Measurements from ENCODE around the gene RPP25L. TPM values are rescaled to one million over a fixed set of nuclear protein-coding genes. Genes with fewer than 3 reads are reported as not detected.

The RPP25L gene
- total RNA-seq, 2 donors from 2014 or later: 19.3 to 22.4 TPM

DNA sequence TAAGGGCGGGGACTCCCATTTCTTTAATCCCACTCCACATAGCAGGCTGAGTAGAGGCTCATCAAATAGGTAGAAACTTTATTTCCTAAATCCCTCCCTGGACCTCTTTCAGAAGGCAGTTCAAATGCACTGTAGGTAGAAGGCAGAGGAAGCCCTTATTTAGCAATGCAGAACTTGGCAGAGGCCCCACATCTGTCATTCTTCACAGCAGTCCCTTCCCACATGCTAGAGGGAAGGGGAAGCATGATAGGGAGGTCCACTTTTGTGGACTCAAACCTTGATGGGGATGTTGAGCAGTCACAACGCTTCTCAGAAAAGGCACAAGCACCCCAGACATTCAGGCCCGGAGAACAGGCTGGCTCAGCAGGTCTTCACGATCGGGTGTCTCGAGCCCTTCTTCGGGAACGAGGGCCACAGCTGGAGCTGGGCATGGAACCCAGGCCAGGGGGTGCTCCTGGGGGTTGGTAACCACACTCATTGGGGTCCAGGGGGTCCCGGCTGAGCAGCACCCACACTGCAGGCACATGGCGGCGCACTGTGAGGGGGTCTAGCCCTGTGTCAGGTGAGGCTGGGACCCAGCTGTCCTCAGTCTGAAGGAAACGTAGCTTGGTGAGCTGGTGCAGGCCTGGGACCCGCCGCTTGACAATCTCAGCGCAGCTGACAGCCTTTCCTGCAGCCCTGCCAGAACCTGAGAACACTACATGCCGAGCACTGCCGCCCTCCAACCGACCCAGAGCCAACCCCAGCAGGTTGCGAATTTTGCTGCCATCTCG is 1.3 kb downstream of the RPP25L start:
- no peak for DNase-seq
- peaks cover 18% of the 10 kb centered on the region for H3K4me1 Mint-ChIP-seq
- peaks cover 13% of the 10 kb centered on the region for H3K36me3 Mint-ChIP-seq (ENCODE audit: low read depth)
- Histone ChIP-seq H3K27ac (ENCODE audit: low read depth, low read length) (no peak overlapping the region), H3K9ac (ENCODE audit: extremely low read depth, low read length, poor library complexity, severe bottlenecking) (no peak overlapping the region), H3K4me3 (ENCODE audit: low read length) (peak overlapping the region; percentile 90), H3K9me3 (ENCODE audit: control insufficient read depth, low read length) (no peaks in the 10 kb centered on the region), H3K36me3 (ENCODE audit: control insufficient read depth, insufficient read depth, low read length) (peaks cover 4% of the 10 kb centered on the region), H3K4me1 (ENCODE audit: control insufficient read depth, insufficient read depth, low read length) (no peaks in the 10 kb centered on the region), H3K27me3 (ENCODE audit: control insufficient read depth, insufficient read depth, low read length, poor library complexity, severe bottlenecking) (peaks cover 6% of the 10 kb centered on the region)
- H3K27me3 Mint-ChIP-seq (ENCODE audit: insufficient read depth): peaks cover 1% of the 10 kb centered on the region
- WGBS, 2 experiments (ENCODE audit: insufficient coverage in 1 of 2, insufficient read length in 1 of 2): 93 to 96% methylated on average over 8 to 20 of the region's 20 CpGs
- peak overlapping the region; percentile 85 for H3K4me3 Mint-ChIP-seq
- H3K9me3 Mint-ChIP-seq: no peaks in the 10 kb centered on the region
- TF ChIP-seq, protein P1, sequence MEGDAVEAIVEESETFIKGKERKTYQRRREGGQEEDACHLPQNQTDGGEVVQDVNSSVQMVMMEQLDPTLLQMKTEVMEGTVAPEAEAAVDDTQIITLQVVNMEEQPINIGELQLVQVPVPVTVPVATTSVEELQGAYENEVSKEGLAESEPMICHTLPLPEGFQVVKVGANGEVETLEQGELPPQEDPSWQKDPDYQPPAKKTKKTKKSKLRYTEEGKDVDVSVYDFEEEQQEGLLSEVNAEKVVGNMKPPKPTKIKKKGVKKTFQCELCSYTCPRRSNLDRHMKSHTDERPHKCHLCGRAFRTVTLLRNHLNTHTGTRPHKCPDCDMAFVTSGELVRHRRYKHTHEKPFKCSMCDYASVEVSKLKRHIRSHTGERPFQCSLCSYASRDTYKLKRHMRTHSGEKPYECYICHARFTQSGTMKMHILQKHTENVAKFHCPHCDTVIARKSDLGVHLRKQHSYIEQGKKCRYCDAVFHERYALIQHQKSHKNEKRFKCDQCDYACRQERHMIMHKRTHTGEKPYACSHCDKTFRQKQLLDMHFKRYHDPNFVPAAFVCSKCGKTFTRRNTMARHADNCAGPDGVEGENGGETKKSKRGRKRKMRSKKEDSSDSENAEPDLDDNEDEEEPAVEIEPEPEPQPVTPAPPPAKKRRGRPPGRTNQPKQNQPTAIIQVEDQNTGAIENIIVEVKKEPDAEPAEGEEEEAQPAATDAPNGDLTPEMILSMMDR (conservative IDR thresholded peaks at IDR 0.05): no peak
- H3K27ac Mint-ChIP-seq: no peak overlapping the region

DNA sequence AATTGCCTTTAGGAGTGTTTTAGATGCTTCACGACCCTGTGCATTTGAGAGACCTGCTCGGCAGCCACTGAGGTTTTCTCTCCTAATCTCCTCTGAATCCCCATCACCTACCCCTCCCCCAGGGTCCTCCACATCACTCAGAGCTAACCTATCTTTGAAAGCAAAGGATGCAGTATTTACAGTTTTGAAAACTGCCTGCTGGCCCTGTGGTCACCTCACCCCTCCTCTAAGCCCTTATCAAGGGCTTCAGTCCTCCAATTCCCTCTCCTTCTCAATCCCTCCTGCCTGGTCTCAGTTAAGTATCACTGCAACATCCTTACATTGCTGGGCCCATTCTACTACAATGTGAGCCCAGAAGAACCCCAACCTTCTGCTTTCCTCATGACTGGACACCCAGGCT is 4.6 kb downstream of the RPP25L start:
- Mint-ChIP-seq H3K4me1 (peaks cover 13% of the 10 kb centered on the region), H3K27ac (no peak overlapping the region), H3K9me3 (no peaks in the 10 kb centered on the region), H3K27me3 (ENCODE audit: insufficient read depth) (no peaks in the 10 kb centered on the region), H3K36me3 (ENCODE audit: low read depth) (no peaks in the 10 kb centered on the region), H3K4me3 (no peak overlapping the region)
- Histone ChIP-seq H3K4me1 (ENCODE audit: control insufficient read depth, insufficient read depth, low read length) (no peaks in the 10 kb centered on the region), H3K9ac (ENCODE audit: extremely low read depth, low read length, poor library complexity, severe bottlenecking) (no peak overlapping the region), H3K36me3 (ENCODE audit: control insufficient read depth, insufficient read depth, low read length) (peaks cover 4% of the 10 kb centered on the region), H3K9me3 (ENCODE audit: control insufficient read depth, low read length) (no peaks in the 10 kb centered on the region), H3K27me3 (ENCODE audit: control insufficient read depth, insufficient read depth, low read length, poor library complexity, severe bottlenecking) (peaks cover 20% of the 10 kb centered on the region), H3K27ac (ENCODE audit: low read depth, low read length) (no peak overlapping the region), H3K4me3 (ENCODE audit: low read length) (no peak overlapping the region)
- no peak for DNase-seq
- WGBS, 2 experiments (ENCODE audit: insufficient coverage in 1 of 2, insufficient read length in 1 of 2): 57 to 69% methylated on average over 2 of the region's 2 CpGs
- TF ChIP-seq, protein P1 (conservative IDR thresholded peaks at IDR 0.05): no peak

GRCh38 chr9:34606905-34607304 is 5.0 kb downstream of the RPP25L start:
- DNase-seq: no peak
- Histone ChIP-seq H3K36me3 (ENCODE audit: control insufficient read depth, insufficient read depth, low read length) (peaks cover 4% of the 10 kb centered on the region), H3K27me3 (ENCODE audit: control insufficient read depth, insufficient read depth, low read length, poor library complexity, severe bottlenecking) (peaks cover 20% of the 10 kb centered on the region), H3K9ac (ENCODE audit: extremely low read depth, low read length, poor library complexity, severe bottlenecking) (no peak overlapping the region), H3K27ac (ENCODE audit: low read depth, low read length) (no peak overlapping the region), H3K4me3 (ENCODE audit: low read length) (no peak overlapping the region), H3K9me3 (ENCODE audit: control insufficient read depth, low read length) (no peaks in the 10 kb centered on the region), H3K4me1 (ENCODE audit: control insufficient read depth, insufficient read depth, low read length) (no peaks in the 10 kb centered on the region)
- H3K27ac Mint-ChIP-seq: no peak overlapping the region
- no peak overlapping the region for H3K4me3 Mint-ChIP-seq
- no peaks in the 10 kb centered on the region for H3K27me3 Mint-ChIP-seq (ENCODE audit: insufficient read depth)
- TF ChIP-seq, protein P1 (conservative IDR thresholded peaks at IDR 0.05): no peak
- no peaks in the 10 kb centered on the region for H3K9me3 Mint-ChIP-seq
- 92 to 100% methylated on average over 2 to 3 of the region's 3 CpGs for WGBS, 2 experiments (ENCODE audit: insufficient coverage in 1 of 2, insufficient read length in 1 of 2)
- no peaks in the 10 kb centered on the region for H3K36me3 Mint-ChIP-seq (ENCODE audit: low read depth)
- peaks cover 10% of the 10 kb centered on the region for H3K4me1 Mint-ChIP-seq
